Glomerular visceral epithelial cell (primary cell): ENCODE data around the gene MT1A.
"Not testable (repeated sequence)": the region's sequence is repeated elsewhere in the genome, so short reads cannot be mapped to it uniquely, and the experiment has no call there.

Experiments used
- DNase-seq: peaks from one replicate; pipeline ENCODE4 v3.0.0-alpha.2; 2016; ENCODE audit errors: extremely low spot score

The MT1A gene

GRCh38 chr16:56657555-56658326, 19.3 kb downstream of the MT1A start, which contains the start of gene MT1F:
Gene MT1F (plus strand): TSS chr16:56657959. CDS start chr16:56658059, 100 bp downstream.
- peak; percentile 83 for DNase-seq

DNA sequence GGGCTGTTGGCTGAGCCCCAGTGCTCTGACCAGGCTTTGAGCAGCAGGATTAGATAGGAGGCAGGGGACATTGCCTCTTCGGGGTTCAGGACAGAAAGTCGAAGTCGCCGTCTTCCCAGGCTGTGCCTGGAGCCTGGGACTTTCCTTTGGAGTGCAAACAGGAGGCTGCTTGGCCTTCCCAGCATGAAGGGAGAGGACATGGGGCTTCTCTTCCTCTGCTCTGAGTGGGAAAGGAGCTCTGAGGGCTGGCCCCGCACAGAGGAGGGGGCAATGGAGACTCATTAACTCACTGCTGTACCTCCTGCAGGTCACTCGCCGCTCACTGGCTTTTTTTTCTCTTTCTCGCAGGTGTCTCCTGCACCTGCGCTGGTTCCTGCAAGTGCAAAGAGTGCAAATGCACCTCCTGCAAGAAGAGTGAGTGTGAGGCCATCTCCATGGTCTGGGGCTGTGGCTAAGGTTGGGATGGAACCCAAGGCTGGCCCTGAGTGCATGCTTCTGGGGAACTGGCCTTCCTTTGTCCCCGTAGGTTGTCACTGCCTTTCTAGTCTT, 19.9 kb downstream of the MT1A start:
- DNase-seq = no peak

DNA sequence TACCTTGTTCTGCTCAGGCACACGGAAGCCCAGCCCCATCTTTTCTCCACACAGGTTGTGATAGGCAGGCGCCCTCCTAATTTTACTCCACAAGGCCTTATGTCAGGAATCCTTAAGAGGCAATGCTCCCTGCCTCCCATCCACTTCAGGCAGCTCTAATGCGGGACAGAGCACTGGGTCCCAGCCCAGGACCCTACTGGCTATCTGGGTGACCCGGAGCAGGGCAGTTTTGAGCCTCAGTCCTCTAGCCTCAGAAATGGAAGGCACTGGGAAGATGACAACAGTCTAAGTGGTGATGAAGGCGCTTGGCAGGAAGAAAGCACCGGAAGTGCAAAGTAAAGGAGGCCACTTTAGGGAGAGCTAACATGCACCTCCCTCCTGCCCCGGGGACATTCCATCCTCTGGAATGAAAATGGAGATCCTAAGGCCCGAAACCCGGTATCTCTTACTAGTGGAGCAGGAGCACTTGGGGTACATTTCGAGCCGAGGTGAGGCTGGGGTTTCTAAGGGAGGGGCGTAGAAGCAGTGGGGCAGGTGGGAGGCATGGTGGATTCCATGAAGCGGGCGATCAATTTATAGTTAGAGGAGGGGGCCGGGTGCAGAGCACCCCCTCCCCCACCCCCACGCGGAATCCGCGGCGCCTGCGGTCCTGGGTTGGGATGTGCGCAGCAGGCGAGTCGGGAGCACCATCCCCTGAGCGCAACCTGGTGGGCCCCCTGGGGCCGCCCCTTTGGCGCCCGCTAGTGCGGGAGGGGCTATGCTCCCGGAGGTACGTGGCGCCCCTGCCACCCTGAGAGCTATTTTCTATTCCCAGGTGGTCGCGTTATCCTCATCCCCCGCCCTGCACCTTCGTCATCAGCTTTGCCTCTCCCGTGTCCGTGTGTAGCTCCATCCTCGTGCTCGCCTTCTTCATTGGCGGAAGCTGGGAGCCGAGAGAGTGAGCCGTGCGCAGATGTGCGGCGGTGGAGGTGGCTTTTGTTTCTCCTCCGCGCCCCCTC, 24.2 kb downstream of the MT1A start:
- no peak for DNase-seq

DNA sequence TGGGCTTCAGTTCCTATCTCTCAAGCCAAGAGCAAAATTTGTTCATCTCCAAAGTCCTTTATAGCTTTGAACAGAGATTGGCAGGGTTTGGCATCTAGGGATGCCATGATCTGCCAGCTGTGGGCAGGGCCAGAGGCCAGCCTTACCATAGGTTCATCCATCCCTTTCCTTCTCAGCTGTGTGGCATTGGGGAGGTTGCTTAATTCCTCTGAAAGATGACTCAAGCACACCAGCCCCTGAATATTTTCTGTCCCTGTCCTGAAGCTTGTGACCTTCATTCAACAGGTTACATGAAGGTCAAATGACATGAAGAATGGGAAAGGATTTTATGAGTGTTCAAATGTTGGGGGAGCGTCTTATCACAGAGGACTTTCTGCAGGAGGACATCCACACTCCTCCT, 26.0 kb downstream of the MT1A start:
- no peak for DNase-seq

DNA sequence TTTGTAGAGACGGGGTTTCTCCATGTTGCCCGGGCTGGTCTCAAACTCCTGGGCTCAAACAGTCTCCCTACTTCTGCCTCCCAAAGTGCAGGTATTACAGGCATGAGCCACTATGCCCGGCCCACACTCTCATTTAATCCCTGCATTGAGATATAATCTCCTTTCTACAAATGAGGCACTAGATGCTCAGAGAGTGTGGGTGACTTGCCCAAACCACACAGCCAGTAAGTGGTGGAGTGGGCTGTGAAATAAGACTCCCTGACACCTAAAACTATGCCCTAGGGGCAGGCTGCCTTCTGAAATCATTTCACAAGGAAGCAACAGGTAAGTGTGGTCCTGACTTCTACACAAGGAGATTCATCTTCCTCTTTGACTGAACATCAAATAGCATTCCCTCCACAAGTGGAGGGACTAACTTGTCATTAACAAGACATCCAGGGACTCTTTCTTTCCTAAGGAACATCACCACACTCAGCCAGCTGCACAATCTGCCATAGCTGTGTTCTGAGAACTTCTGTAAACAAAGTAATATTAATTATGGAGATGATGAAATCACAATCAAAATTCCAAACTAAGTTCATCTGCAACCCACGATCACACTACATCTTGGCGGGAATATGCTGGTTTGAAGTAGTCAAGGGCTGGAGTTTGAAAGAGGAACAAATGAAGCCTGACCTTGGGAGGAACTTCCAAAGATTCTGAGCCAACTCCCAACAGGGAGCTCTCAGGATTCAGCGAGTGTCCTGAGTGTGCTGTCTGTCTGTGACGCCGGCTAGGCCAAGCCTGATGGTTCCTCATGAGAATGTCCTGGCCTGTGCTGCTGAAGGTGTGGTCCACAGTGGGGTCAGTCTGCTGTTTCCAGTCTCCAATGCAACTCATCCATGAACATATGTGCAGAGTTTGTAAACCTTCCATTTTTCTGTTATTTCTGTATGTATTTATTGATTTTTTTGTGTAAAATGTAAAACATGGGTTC, 27.1 kb downstream of the MT1A start:
- not testable (repeated sequence) for DNase-seq

- DNase-seq = no peak
Observed at GRCh38 chr16:56667581-56668571, 29.4 kb downstream of the MT1A start, which contains the start of gene MT1G. Gene MT1G (minus strand): TSS chr16:56668065. CDS start chr16:56667993, 72 bp downstream.

- no peak for DNase-seq
Observed at GRCh38 chr16:56669005-56669839, 30.8 kb downstream of the MT1A start, which contains the start of gene MT1H. Gene MT1H (plus strand): TSS chr16:56669814. CDS start chr16:56669885, 71 bp downstream.

DNA sequence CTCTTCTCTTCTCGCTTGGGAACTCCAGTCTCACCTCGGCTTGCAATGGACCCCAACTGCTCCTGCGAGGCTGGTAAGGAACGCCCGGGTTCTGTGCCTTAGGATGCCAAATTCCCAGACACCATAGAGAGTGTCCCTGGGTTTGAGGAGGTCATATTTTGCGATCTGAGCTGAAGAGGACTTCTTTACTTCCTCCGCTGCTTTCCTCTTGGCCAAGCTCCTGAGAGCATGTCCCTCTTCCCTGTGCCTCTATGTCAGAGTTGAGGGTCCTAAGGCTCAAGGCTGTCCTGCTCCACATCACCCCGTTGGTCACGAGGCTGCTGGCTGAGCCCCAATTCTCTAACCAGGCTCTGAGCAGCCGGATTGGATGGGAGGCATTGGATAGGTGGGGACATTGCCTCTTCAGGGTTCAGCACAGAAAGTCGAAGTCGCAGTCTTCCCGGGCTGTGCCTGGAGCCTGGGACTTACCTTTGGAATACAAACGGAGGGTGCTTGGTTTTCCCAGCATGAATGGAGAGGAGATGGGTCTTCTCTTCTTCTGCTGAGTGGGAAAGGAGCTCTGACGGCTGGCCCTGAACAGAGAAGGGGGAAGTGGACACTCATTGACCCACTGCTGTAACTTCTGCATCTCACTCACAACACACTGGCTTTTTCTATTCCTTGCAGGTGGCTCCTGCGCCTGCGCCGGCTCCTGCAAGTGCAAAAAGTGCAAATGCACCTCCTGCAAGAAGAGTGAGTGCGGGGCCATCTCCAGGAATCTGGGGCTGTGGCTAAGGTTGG, 31.6 kb downstream of the MT1A start:
- DNase-seq = no peak

DNA sequence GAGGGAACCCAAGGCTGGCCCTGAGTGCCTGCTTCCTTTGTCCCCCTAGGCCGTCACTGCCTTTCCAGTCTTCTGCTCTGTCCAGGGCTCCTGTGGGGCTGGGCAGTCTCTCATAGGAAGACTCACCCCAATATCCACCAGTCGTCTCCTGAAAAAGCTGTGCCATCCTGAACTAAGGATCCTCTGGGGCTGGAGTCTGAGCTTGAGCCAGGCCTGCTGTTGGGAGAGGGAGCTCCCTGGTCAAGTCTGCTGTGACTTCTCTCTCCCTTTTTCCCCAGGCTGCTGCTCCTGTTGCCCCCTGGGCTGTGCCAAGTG, 32.1 kb downstream of the MT1A start:
- no peak for DNase-seq

- not testable (repeated sequence) for DNase-seq
Observed at GRCh38 chr16:56671691-56672090, 33.2 kb downstream of the MT1A start.

DNA sequence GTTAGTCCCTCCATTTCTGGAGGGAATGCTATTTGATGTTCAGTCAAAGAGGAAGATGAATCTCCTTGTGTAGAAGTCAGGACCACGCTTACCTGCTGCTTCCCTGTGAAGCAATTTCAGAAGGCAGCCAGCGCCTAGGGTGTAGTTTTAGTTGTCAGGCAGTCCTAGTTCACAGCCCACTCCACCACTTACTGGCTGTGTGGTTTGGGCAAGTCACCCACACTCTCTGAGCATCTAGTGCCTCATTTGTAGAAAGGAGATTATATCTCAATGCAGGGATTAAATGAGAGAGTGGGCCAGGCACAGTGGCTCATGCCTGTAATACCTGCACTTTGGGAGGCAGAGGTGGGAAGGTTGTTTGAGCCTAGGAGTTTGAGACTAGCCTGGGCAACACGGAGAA, 33.7 kb downstream of the MT1A start:
- not testable (repeated sequence) for DNase-seq

DNA sequence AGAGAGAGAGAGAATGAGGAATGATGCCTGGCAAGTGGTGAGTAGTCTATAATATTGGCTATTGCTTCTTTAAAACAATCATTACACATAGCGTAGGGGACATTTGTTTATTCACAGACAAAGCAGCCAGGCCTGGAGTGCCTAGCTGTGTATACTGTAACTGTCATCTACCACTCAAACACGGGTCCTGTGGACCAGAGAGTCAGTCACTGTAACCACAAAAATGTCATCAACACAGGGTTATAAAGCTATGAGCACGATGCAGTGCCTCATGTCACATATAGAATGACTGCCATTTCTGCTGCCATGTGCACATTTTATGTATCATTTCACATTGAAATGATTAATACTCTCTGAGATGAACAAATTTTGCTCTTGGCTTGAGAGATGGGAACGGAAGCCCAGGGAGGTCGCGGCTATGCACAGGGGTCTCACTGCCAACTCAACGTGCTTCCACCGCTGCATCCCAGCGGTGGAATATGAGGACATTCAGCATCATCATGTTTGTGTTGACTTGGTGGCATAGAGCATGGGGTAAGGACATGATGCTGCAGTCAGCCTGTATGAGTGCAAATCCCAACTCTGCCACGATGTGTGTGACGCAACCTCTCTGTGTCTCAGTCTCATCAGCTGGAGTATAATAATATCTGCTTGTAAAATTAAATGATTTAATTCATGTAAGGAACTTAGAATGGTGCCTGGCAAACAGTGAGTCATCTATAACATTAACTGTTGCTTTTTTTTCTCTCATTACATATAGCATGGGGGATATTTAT, 34.5 kb downstream of the MT1A start:
- DNase-seq = no peak

DNA sequence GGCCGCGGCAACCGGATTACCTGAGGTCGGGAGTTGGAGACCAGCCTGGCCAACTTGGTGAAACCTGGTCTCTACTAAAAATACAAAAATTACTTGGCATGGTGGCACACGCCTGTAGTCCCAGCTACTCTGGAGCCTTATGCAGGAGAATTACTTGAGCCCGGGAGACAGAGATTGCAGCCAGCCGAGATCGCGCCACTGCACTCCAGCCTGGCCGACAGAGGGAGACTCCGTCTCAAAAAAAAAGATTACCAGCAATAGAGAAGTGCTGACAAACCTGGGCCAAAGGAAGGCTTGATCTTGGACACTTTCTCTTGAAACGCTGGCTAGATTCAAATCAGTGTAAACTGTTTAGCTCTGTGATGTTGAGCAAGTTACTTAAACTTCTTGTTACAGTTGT, 35.5 kb downstream of the MT1A start:
- peak; percentile 39 for DNase-seq

DNA sequence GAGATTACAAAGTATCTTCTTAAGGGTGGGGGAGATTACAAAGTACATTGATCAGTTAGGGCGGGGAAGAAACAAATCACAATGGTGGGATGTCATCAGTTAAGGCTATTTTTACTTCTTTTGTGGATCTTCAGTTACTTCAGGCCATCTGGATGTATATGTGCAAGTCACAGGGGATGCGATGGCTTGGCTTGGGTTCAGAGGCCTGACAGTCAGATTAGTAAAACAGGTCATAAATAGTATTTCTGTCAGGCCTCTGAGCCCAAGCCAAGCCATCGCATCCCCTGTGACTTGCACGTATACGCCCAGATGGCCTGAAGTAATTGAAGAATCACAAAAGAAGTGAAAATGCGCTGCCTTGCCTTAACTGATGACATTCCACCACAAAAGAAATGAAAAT, 36.1 kb downstream of the MT1A start:
- not testable (repeated sequence) for DNase-seq

- DNase-seq = no peak
Observed at GRCh38 chr16:56675685-56676210, 37.3 kb downstream of the MT1A start.

DNA sequence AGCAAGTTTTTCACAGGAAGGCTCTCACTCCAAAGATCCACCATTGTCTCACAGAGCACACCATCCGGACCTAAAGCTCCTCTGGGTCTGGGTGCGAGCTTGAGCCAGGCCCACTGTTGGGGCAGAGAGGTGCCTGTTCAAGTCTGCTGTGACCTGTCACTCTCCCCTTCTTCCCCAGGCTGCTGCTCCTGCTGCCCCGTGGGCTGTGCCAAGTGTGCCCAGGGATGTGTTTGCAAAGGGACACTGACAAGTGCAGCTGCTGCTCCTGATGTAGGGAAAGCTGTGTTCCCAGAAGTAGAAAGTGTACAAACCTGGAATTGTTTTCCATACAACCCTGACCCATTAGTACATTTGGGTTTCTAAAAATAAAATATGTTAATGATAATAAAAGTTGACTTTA, 39.0 kb downstream of the MT1A start:
- DNase-seq = no peak
